Stimulated activated memory B cell treated with anti-CD40 and anti-IgM and Interleukin-4, amounts not matched to agents 10 μg/mL and 1 μg/mL and 100 μg/mL, for 72 hours (primary cell): ENCODE measurements around the gene DOK1.

Source experiments
- ATAC-seq: fragments of 150-1000 bp; cut with Tn5 transposase; 2 replicates; pipeline ENCODE4 v1.10.0; 2021
- H3K27ac Mint-ChIP-seq: one replicate; pipeline ENCODE4 v1.8.0; 2022; ENCODE audit warnings: mild to moderate bottlenecking, mixed read lengths
- H3K27me3 Mint-ChIP-seq: one replicate; pipeline ENCODE4 v1.8.0; 2022; ENCODE audit warnings: mixed read lengths
- H3K36me3 Mint-ChIP-seq: one replicate; pipeline ENCODE4 v1.8.0; 2022; ENCODE audit warnings: mixed read lengths
- H3K4me1 Mint-ChIP-seq: one replicate; pipeline ENCODE4 v1.8.0; 2022; ENCODE audit warnings: mixed read lengths
- H3K4me3 Mint-ChIP-seq: one replicate; pipeline ENCODE4 v1.8.0; 2022; ENCODE audit warnings: mild to moderate bottlenecking, moderate library complexity, mixed read lengths
- H3K9me3 Mint-ChIP-seq: one replicate; pipeline ENCODE4 v1.8.0; 2022; ENCODE audit warnings: mixed read lengths

DOK1 gene

GRCh38 chr2:74553892-74554819 is at the start of gene DOK1, which contains the start of gene LOXL3:
Gene DOK1 (plus strand): TSS chr2:74554720. CDS start chr2:74554755, 35 bp downstream.
Gene LOXL3 (minus strand): TSS chr2:74553942. CDS start chr2:74552634, 1,308 bp downstream.
- Mint-ChIP-seq H3K4me3 (peak within 1 kb of the TSS; percentile 94), H3K4me1 (peaks cover 54% of the 10 kb centered on the region), H3K27me3 (peaks cover 13% of the 10 kb centered on the region), H3K27ac (peak within 1 kb of the TSS; percentile 80), H3K36me3 (peaks cover 8% of the 10 kb centered on the region), H3K9me3 (no peaks in the 10 kb centered on the region)
- peak; percentile 81 for ATAC-seq

GRCh38 chr2:74505448-74506246 is 48.9 kb upstream of the DOK1 start:
- ATAC-seq, result no peak
- H3K27ac Mint-ChIP-seq, result peak overlapping the region; percentile 80
- H3K36me3 Mint-ChIP-seq, result peaks cover 24% of the 10 kb centered on the region
- H3K9me3 Mint-ChIP-seq, result no peaks in the 10 kb centered on the region
- peaks cover 63% of the 10 kb centered on the region for H3K4me1 Mint-ChIP-seq
- no peak overlapping the region for H3K4me3 Mint-ChIP-seq
- peaks cover 28% of the 10 kb centered on the region for H3K27me3 Mint-ChIP-seq

GRCh38 chr2:74507145-74507925 is 47.2 kb upstream of the DOK1 start, which contains the start of gene PCGF1:
Gene PCGF1 (minus strand): TSS chr2:74507695. CDS start chr2:74507668, 27 bp downstream.
- peak; percentile 95 for ATAC-seq
- H3K9me3 Mint-ChIP-seq, result no peaks in the 10 kb centered on the region
- peaks cover 20% of the 10 kb centered on the region for H3K27me3 Mint-ChIP-seq
- peak within 1 kb of the TSS; percentile 89 for H3K4me3 Mint-ChIP-seq
- peaks cover 53% of the 10 kb centered on the region for H3K4me1 Mint-ChIP-seq
- peaks cover 24% of the 10 kb centered on the region for H3K36me3 Mint-ChIP-seq
- H3K27ac Mint-ChIP-seq, result peak within 1 kb of the TSS; percentile 97

- H3K9me3 Mint-ChIP-seq, result no peaks in the 10 kb centered on the region
- H3K36me3 Mint-ChIP-seq, result peaks cover 24% of the 10 kb centered on the region
- peaks cover 47% of the 10 kb centered on the region for H3K4me1 Mint-ChIP-seq
- H3K27me3 Mint-ChIP-seq, result peaks cover 26% of the 10 kb centered on the region
- peak overlapping the region; percentile 97 for H3K27ac Mint-ChIP-seq
- peak overlapping the region; percentile 89 for H3K4me3 Mint-ChIP-seq
- ATAC-seq, result peak; percentile 22
These were observed 46.5 kb upstream of the DOK1 start for GRCh38 chr2:74507926-74508520.

GRCh38 chr2:74510272-74510671 is 44.2 kb upstream of the DOK1 start:
- H3K27me3 Mint-ChIP-seq, result peaks cover 30% of the 10 kb centered on the region
- H3K9me3 Mint-ChIP-seq, result no peaks in the 10 kb centered on the region
- no peak overlapping the region for H3K27ac Mint-ChIP-seq
- H3K4me3 Mint-ChIP-seq, result no peak overlapping the region
- ATAC-seq, result no peak
- H3K36me3 Mint-ChIP-seq, result peaks cover 12% of the 10 kb centered on the region
- H3K4me1 Mint-ChIP-seq, result peaks cover 32% of the 10 kb centered on the region

- no peak overlapping the region for H3K4me3 Mint-ChIP-seq
- peaks cover 40% of the 10 kb centered on the region for H3K27me3 Mint-ChIP-seq
- no peaks in the 10 kb centered on the region for H3K9me3 Mint-ChIP-seq
- ATAC-seq, result no peak
- peaks cover 4% of the 10 kb centered on the region for H3K36me3 Mint-ChIP-seq
- no peak overlapping the region for H3K27ac Mint-ChIP-seq
- H3K4me1 Mint-ChIP-seq, result peaks cover 33% of the 10 kb centered on the region
These were observed 43.2 kb upstream of the DOK1 start for GRCh38 chr2:74511104-74511989.

- Mint-ChIP-seq H3K4me1 (peaks cover 29% of the 10 kb centered on the region), H3K27me3 (peaks cover 57% of the 10 kb centered on the region), H3K27ac (no peak overlapping the region), H3K9me3 (no peaks in the 10 kb centered on the region), H3K36me3 (no peaks in the 10 kb centered on the region), H3K4me3 (no peak overlapping the region)
- ATAC-seq, result no peak
These were observed 41.5 kb upstream of the DOK1 start for GRCh38 chr2:74512744-74513604.

GRCh38 chr2:74513605-74514367 is 40.7 kb upstream of the DOK1 start:
- Mint-ChIP-seq H3K4me1 (peaks cover 21% of the 10 kb centered on the region), H3K9me3 (no peaks in the 10 kb centered on the region), H3K36me3 (no peaks in the 10 kb centered on the region), H3K27ac (no peak overlapping the region), H3K27me3 (peaks cover 65% of the 10 kb centered on the region), H3K4me3 (no peak overlapping the region)
- no peak for ATAC-seq

- H3K4me3 Mint-ChIP-seq, result peak within 1 kb of the TSS; percentile 74
These were observed 39.9 kb upstream of the DOK1 start, which contains the start of gene TLX2 for GRCh38 chr2:74514368-74515270. Gene TLX2 (plus strand): TSS chr2:74514450. CDS start chr2:74514807, 357 bp downstream.

GRCh38 chr2:74515271-74515980 is 39.1 kb upstream of the DOK1 start:
- H3K4me3 Mint-ChIP-seq, result peak overlapping the region; percentile 74
- H3K27me3 Mint-ChIP-seq, result peaks cover 81% of the 10 kb centered on the region
- H3K27ac Mint-ChIP-seq, result peak overlapping the region; percentile 27
- no peak for ATAC-seq
- H3K4me1 Mint-ChIP-seq, result peaks cover 20% of the 10 kb centered on the region
- H3K36me3 Mint-ChIP-seq, result peaks cover 8% of the 10 kb centered on the region
- no peaks in the 10 kb centered on the region for H3K9me3 Mint-ChIP-seq

More at GRCh38 chr2:74514368-74515270, 39.9 kb upstream of the DOK1 start, which contains the start of gene TLX2:
- no peaks in the 10 kb centered on the region for H3K36me3 Mint-ChIP-seq
- peaks cover 73% of the 10 kb centered on the region for H3K27me3 Mint-ChIP-seq
- H3K27ac Mint-ChIP-seq, result peak within 1 kb of the TSS; percentile 27
- H3K4me1 Mint-ChIP-seq, result peaks cover 20% of the 10 kb centered on the region
- no peaks in the 10 kb centered on the region for H3K9me3 Mint-ChIP-seq
- ATAC-seq, result peak; percentile 20
